K562 (cell line): ENCODE measurements around the gene KCNG4. TPM values are rescaled to one million over a fixed set of nuclear protein-coding genes. Genes with fewer than 3 reads are reported as not detected.

Source experiments
- ATAC-seq: fragments of 200-7000 bp; cut with Tn5 transposase; 3 replicates; pipeline ENCODE4 v1.9.1; 2020; ENCODE audit warnings: moderate library complexity
- BruUV-seq: library from RNA; stranded (reverse); fragments of 400-500 nt; replicated peaks from 2 replicates; lab custom pipeline; 2021; lab: Mats Ljungman, UMichigan
- CTCF ChIA-PET: fragments of 300-600 bp; formaldehyde crosslinking; extraction: SDS; loops from one replicate; lab custom pipeline; 2021; ENCODE audit warnings: low intra/inter-chr PET ratio; lab: Yijun Ruan, JAX
- POLR2A ChIA-PET: fragments of 300-600, 350-650 bp; sonication (Branson Sonifier 250); formaldehyde crosslinking; extraction: SDS; loops from one replicate; lab custom pipeline; 2021; ENCODE audit warnings: antibody characterized with exemption, inconsistent platforms; lab: Yijun Ruan, JAX
- DNase-seq, 4 experiments: peaks; one replicate each; pipeline versions ENCODE4 v3.0.0 to v3.0.0-alpha.2; 2011 to 2018; ENCODE audit warnings: low spot score in 3 of 4, mixed read lengths in 3 of 4; ENCODE audit errors: extremely low read depth in 1 of 4
- FAIRE-seq: peaks from 2 replicates; lab custom pipeline; 2011; peaks lifted over from hg19 to GRCh38; lab: Jason Lieb, UNC
- H2AFZ ChIP-seq: 2 replicates; pipeline ENCODE4 v1.6.0; 2011; ENCODE audit warnings: low read depth, low read length, control low read depth, inconsistent platforms
- H3K27ac ChIP-seq: fragments of 200-600 bp; 3 replicates; pipeline ENCODE4 v1.8.0; 2011; ENCODE audit warnings: low read depth, mild to moderate bottlenecking, control low read depth, inconsistent platforms, low read length, moderate library complexity, mixed read lengths; ENCODE audit errors: extremely low read depth
- H3K27me3 ChIP-seq, 2 experiments: fragments of 300-600 bp in 1 of 2; 2 replicates in 1 of 2; 3 replicates in 1 of 2; pipeline versions ENCODE4 v1.6.0 to v1.8.0; 2011; ENCODE audit warnings: inconsistent platforms in 2 of 2, low read length in 2 of 2, mild to moderate bottlenecking in 1 of 2, mixed read lengths in 1 of 2, moderate library complexity in 1 of 2; ENCODE audit not compliant: control insufficient read depth in 2 of 2, insufficient read depth in 2 of 2
- H3K36me3 ChIP-seq: fragments of 300-600 bp; 3 replicates; pipeline ENCODE4 v1.8.0; 2011; ENCODE audit warnings: mild to moderate bottlenecking, low read length, inconsistent platforms; ENCODE audit not compliant: control insufficient read depth, insufficient read depth
- H3K4me1 ChIP-seq, 2 experiments: fragments of 200-600 bp in 1 of 2; replicated peaks in 1 of 2; 2 replicates in 1 of 2; 3 replicates in 1 of 2; pipeline versions ENCODE4 v1.5.1 to v1.8.0; 2011; ENCODE audit warnings: inconsistent platforms in 2 of 2, low read length in 2 of 2, mild to moderate bottlenecking in 1 of 2, mixed read lengths in 1 of 2, moderate library complexity in 1 of 2; ENCODE audit not compliant: control insufficient read depth in 2 of 2, insufficient read depth in 2 of 2
- H3K4me2 ChIP-seq: 2 replicates; pipeline ENCODE4 v1.6.1; 2011; ENCODE audit warnings: low read length, control low read depth, inconsistent platforms, mixed read lengths; ENCODE audit not compliant: insufficient read depth
- H3K4me3 ChIP-seq: fragments of 200-600 bp; sonication (generic), shearing (Covaris generic); 2 replicates; pipeline ENCODE4 v1.5.1; 2016; ENCODE audit warnings: control low read depth, inconsistent platforms
- H3K79me2 ChIP-seq: fragments of 200-600 bp; 3 replicates; pipeline ENCODE4 v1.8.0; 2011; ENCODE audit warnings: low read length, inconsistent platforms; ENCODE audit not compliant: control insufficient read depth, insufficient read depth
- H3K9ac ChIP-seq, 2 experiments: 2 replicates each; pipeline versions ENCODE4 v1.6.0 to v1.6.1; 2011; ENCODE audit warnings: low read depth in 2 of 2, low read length in 2 of 2, control low read depth in 1 of 2, inconsistent platforms in 1 of 2, mild to moderate bottlenecking in 1 of 2, mixed read lengths in 1 of 2; ENCODE audit not compliant: insufficient read depth in 1 of 2
- H3K9me1 ChIP-seq: one replicate; pipeline ENCODE4 v1.6.0; 2011; ENCODE audit warnings: inconsistent platforms, mild to moderate bottlenecking, low read length, moderate library complexity; ENCODE audit not compliant: control insufficient read depth, insufficient read depth
- H3K9me3 ChIP-seq: replicated peaks from 2 replicates; pipeline ENCODE4 v1.5.1; 2011; ENCODE audit warnings: low read depth, low read length, inconsistent platforms; ENCODE audit not compliant: control insufficient read depth, insufficient read depth
- H4K20me1 ChIP-seq: replicated peaks from 2 replicates; pipeline ENCODE4 v1.6.1; 2011; ENCODE audit warnings: low read length, inconsistent platforms, mixed read lengths; ENCODE audit not compliant: control insufficient read depth, insufficient read depth
- BCL6 ChIP-seq: fragments of 250-450 bp; sonication (Bioruptor Pico); IDR thresholded peaks from 2 replicates; pipeline ENCODE4 v1.4.0; 2020
- BRD4 ChIP-seq: fragments of 200-600 bp; sonication (generic); IDR thresholded peaks from 2 replicates; pipeline ENCODE4 v1.6.1; 2017; ENCODE audit warnings: inconsistent platforms
- FIP1L1 ChIP-seq: fragments of 200-400 bp; formaldehyde crosslinking; IDR thresholded peaks from 2 replicates; pipeline ENCODE4 v1.6.1; 2018; ENCODE audit warnings: mild to moderate bottlenecking, low read depth, low read length; ENCODE audit not compliant: poor library complexity, severe bottlenecking
- KDM2B ChIP-seq: fragments of 250-450 bp; sonication (Bioruptor Pico); IDR thresholded peaks from 2 replicates; pipeline ENCODE4 v1.8.0; 2021; ENCODE audit warnings: mild to moderate bottlenecking, moderate library complexity
- KLF6 ChIP-seq: fragments of 250-450 bp; sonication (Bioruptor Pico); IDR thresholded peaks from 2 replicates; pipeline ENCODE4 v1.4.0; 2020; ENCODE audit warnings: mild to moderate bottlenecking, moderate library complexity, borderline replicate concordance
- PHB ChIP-seq: fragments of 250-450 bp; sonication (Bioruptor Pico); IDR thresholded peaks from 2 replicates; pipeline ENCODE4 v1.5.0; 2021
- PHF8 ChIP-seq: fragments of 200-600 bp; sonication (generic); IDR thresholded peaks from 2 replicates; pipeline ENCODE4 v1.6.1; 2012; ENCODE audit warnings: mixed run types, mild to moderate bottlenecking, inconsistent platforms, low read length, moderate library complexity, borderline replicate concordance
- POLR2H ChIP-seq: IDR thresholded peaks from 2 replicates; pipeline ENCODE4 v1.6.1; 2016; ENCODE audit warnings: missing genetic modification characterization, low read depth, mild to moderate bottlenecking, control low read depth, missing compliant biosample characterization, moderate library complexity
- POLR3G ChIP-seq: IDR thresholded peaks from 2 replicates; pipeline ENCODE4 v1.6.1; 2011; ENCODE audit not compliant: insufficient read length, insufficient replicate concordance; ENCODE audit errors: extremely low read depth
- SRSF3 ChIP-seq: fragments of 200-400 bp; formaldehyde crosslinking; IDR thresholded peaks from 2 replicates; pipeline ENCODE4 v1.6.1; 2016; ENCODE audit warnings: mild to moderate bottlenecking, low read length, moderate library complexity; ENCODE audit not compliant: insufficient read depth
- TEAD4 ChIP-seq, 2 experiments: sonication (generic) in 1 of 2; formaldehyde crosslinking in 1 of 2; IDR thresholded peaks; 2 replicates each; pipeline versions ENCODE4 v1.6.1 to v1.8.0; 2012 to 2022; ENCODE audit warnings: borderline replicate concordance in 1 of 2, inconsistent platforms in 1 of 2, low read length in 1 of 2, mild to moderate bottlenecking in 1 of 2, missing genetic modification reagents in 1 of 2
- TRIM24 ChIP-seq, 2 experiments: fragments of 450-650 bp; IDR thresholded peaks; 2 replicates each; pipeline ENCODE4 v1.6.1; 2016
- ZNF146 ChIP-seq: IDR thresholded peaks from one replicate; pipeline ENCODE4 v1.6.1; 2018; ENCODE audit warnings: missing compliant biosample characterization; ENCODE audit not compliant: unreplicated experiment
- ZNF644 ChIP-seq: fragments of 200-800 bp; sonication (Bioruptor generic); IDR thresholded peaks from 2 replicates; pipeline ENCODE4 v1.6.1; 2016; ENCODE audit warnings: low read depth, missing genetic modification characterization, missing compliant biosample characterization
- WGBS: fragments of 100-300 bp; shearing (Covaris generic); methylation state at CpG from one replicate; pipeline ENCODE4 v1.1.6; 2016; ENCODE audit warnings: low coverage, mixed read lengths; ENCODE audit not compliant: insufficient coverage; ENCODE audit errors: missing lambda C conversion rate; 5-methylcytosine and 5-hydroxymethylcytosine counted together
- in situ Hi-C: fragments of 300-500 bp; cut with MboI; formaldehyde crosslinking; loops from 4 replicates; pipeline ENCODE4 v1.15.0; 2018; ENCODE audit warnings: inconsistent platforms, mixed read lengths
- intact Hi-C: fragments of 100-400 bp; cut with micrococcal nuclease; formaldehyde crosslinking; loops from 2 replicates; pipeline ENCODE4 v1.14.2; 2022
- polyA plus RNA-seq, 8 experiments: library from polyadenylated mRNA; depleted of rRNA in 4 of 8; stranded (reverse) in 5 of 8; unstranded in 3 of 8; fragments of >200 nt; fragmentation: Nextera tagmentation in 2 of 8; fragmentation: Illumina TruSeq in 1 of 8; extraction: Ambion mirVana in 2 of 8; extraction: Trizol in 1 of 8; gene quantifications; 2 replicates each; pipeline versions ENCODE4 v1.2.1 to v1.2.3, GENCODE V29; 2011 to 2014; ENCODE audit warnings: inconsistent platforms in 1 of 8, missing spikeins in 1 of 8
- total RNA-seq, 7 experiments: library from RNA; depleted of rRNA in 6 of 7; stranded (reverse); fragments of >200 nt in 6 of 7; fragmentation: Illumina TruSeq in 2 of 7; extraction: Trizol in 2 of 7; gene quantifications; 2 replicates each; pipeline versions ENCODE4 v1.2.1 to v1.2.3, GENCODE V29; 2011 to 2021; ENCODE audit warnings: low replicate concordance in 1 of 7
- TF ChIP-seq, protein P1 (sequence below): fragments of 450-650 bp; formaldehyde crosslinking; conservative IDR thresholded peaks from 2 replicates; pipeline ENCODE4 v1.4.0; 2022; ENCODE audit warnings: mild to moderate bottlenecking, missing genetic modification characterization

The KCNG4 gene
- total and polyA plus RNA-seq, 9 of the 15 experiments (the other 6 are each of a cell fraction or from before 2014, with no cell fraction given), result not detected

- no peaks in the 10 kb centered on the region for H3K4me1 ChIP-seq
- no peaks in the 10 kb centered on the region for H3K36me3 ChIP-seq
- no peak overlapping the region for H3K27ac ChIP-seq
- no peak overlapping the region for H3K9ac ChIP-seq
- no peak overlapping the region for H2AFZ ChIP-seq
- ChIA-PET POLR2A (no interaction called here), CTCF (no interaction called here)
- no TSS peak for BruUV-seq
- FAIRE-seq, result no peak
- no peaks in the 10 kb centered on the region for H3K79me2 ChIP-seq
- TF ChIP-seq, protein P1, sequence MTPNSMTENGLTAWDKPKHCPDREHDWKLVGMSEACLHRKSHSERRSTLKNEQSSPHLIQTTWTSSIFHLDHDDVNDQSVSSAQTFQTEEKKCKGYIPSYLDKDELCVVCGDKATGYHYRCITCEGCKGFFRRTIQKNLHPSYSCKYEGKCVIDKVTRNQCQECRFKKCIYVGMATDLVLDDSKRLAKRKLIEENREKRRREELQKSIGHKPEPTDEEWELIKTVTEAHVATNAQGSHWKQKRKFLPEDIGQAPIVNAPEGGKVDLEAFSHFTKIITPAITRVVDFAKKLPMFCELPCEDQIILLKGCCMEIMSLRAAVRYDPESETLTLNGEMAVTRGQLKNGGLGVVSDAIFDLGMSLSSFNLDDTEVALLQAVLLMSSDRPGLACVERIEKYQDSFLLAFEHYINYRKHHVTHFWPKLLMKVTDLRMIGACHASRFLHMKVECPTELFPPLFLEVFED, result no peak
- TF ChIP-seq KLF6 (CRISPR knock-in tag) (no peak), TEAD4 (IDR thresholded peaks at IDR 0.05; ENCODE audit: low read length) (no peak), TEAD4 (CRISPR knock-in tag; IDR thresholded peaks at IDR 0.05; ENCODE audit: borderline replicate concordance) (no peak), SRSF3 (no peak), TRIM24 (IDR thresholded peaks at IDR 0.05) (no peak), PHF8 (no peak), ZNF644 (tag) (no peak), BRD4 (no peak), BCL6 (CRISPR knock-in tag) (no peak), ZNF146 (CRISPR knock-in tag) (no peak), KDM2B (no peak), POLR2H (tag) (no peak), POLR3G (no peak), PHB (no peak), FIP1L1 (no peak)
- H3K9me3 ChIP-seq, result no peaks in the 10 kb centered on the region
- H3K27me3 ChIP-seq, result peaks cover 65 to 81% of the 10 kb centered on the region in 2 experiments
- in situ Hi-C loops (no loop called here), intact Hi-C loops (no loop called here)
- H3K4me2 ChIP-seq, result no peak overlapping the region
- WGBS, result 4% methylated on average over 12 of the region's 12 CpGs
- no peaks in the 10 kb centered on the region for H3K9me1 ChIP-seq
- H4K20me1 ChIP-seq, result peaks cover 7% of the 10 kb centered on the region
- DNase-seq, result no peak
- H3K4me3 ChIP-seq, result no peak overlapping the region
- ATAC-seq, result no peak
Measured at GRCh38 chr16:84278333-84278732, 38.5 kb upstream of the KCNG4 start.
